PC-3 (cell line): ENCODE measurements around the gene DYRK3. TPM values are rescaled to one million over a fixed set of nuclear protein-coding genes. Genes with fewer than 3 reads are reported as not detected.

Experiments
- ATAC-seq: fragments of 200-7000 bp; cut with Tn5 transposase; 2 replicates; pipeline ENCODE4 v1.9.1; 2020; ENCODE audit warnings: mild to moderate bottlenecking, moderate library complexity
- BruUV-seq: library from RNA; stranded (reverse); fragments of 400-500 nt; replicated peaks from 2 replicates; lab custom pipeline; 2021; lab: Mats Ljungman, UMichigan
- CTCF ChIA-PET: fragments of 300-600 bp; sonication (Branson Sonifier 250); formaldehyde crosslinking; loops from one replicate; lab custom pipeline; 2022; ENCODE audit warnings: antibody characterized with exemption; lab: Charles Lee
- POLR2A ChIA-PET: fragments of 300-600 bp; sonication (Branson Sonifier 250); formaldehyde crosslinking; loops from one replicate; lab custom pipeline; 2022; ENCODE audit warnings: antibody characterized with exemption; ENCODE audit not compliant: unreplicated experiment; lab: Charles Lee
- DNase-seq: peaks from one replicate; pipeline ENCODE4 v3.0.0-alpha.2; 2015
- H2AFZ ChIP-seq: fragments of 300-600 bp; sonication (generic); 2 replicates; pipeline ENCODE4 v1.6.0; 2016; ENCODE audit warnings: antibody characterized with exemption, low read length
- H3F3A ChIP-seq: fragments of 300-600 bp; sonication (generic); one replicate; pipeline ENCODE4 v1.6.0; 2017; ENCODE audit warnings: antibody characterized with exemption, low read length, control low read depth, mild to moderate bottlenecking; ENCODE audit not compliant: unreplicated experiment
- H3K27ac ChIP-seq: fragments of 300-600 bp; sonication (generic); 2 replicates; pipeline ENCODE4 v1.5.1; 2016; ENCODE audit warnings: mild to moderate bottlenecking, low read length
- H3K27me3 ChIP-seq: fragments of 300-600 bp; sonication (generic); 2 replicates; pipeline ENCODE4 v1.6.1; 2016; ENCODE audit warnings: low read length, mixed read lengths
- H3K36me3 ChIP-seq: fragments of 300-600 bp; sonication (generic); 2 replicates; pipeline ENCODE4 v1.6.1; 2016; ENCODE audit warnings: low read depth, mixed run types, low read length, mixed read lengths
- H3K4me1 ChIP-seq: fragments of 300-600 bp; sonication (generic); 2 replicates; pipeline ENCODE4 v1.5.1; 2016; ENCODE audit warnings: low read length; ENCODE audit not compliant: insufficient read depth
- H3K4me2 ChIP-seq: fragments of 300-600 bp; sonication (generic); 2 replicates; pipeline ENCODE4 v1.6.0; 2016; ENCODE audit warnings: low read length
- H3K4me3 ChIP-seq: fragments of 300-600 bp; sonication (generic); 2 replicates; pipeline ENCODE4 v1.5.1; 2016; ENCODE audit warnings: mild to moderate bottlenecking, low read length, mixed read lengths
- H3K79me2 ChIP-seq: fragments of 300-600 bp; sonication (generic); 2 replicates; pipeline ENCODE4 v1.6.1; 2017; ENCODE audit warnings: low read length, mixed read lengths
- H3K9ac ChIP-seq: fragments of 300-600 bp; sonication (generic); 2 replicates; pipeline ENCODE4 v1.6.0; 2016; ENCODE audit warnings: mild to moderate bottlenecking, low read length
- H3K9me2 ChIP-seq: fragments of 300-600 bp; sonication (generic); replicated peaks from 2 replicates; pipeline ENCODE4 v1.6.1; 2016; ENCODE audit warnings: mixed run types, low read length, mixed read lengths
- H3K9me3 ChIP-seq: fragments of 300-600 bp; sonication (generic); 2 replicates; pipeline ENCODE4 v1.6.1; 2016; ENCODE audit warnings: low read length, mixed read lengths
- H4K20me1 ChIP-seq: fragments of 300-600 bp; sonication (generic); 2 replicates; pipeline ENCODE4 v1.6.1; 2016; ENCODE audit warnings: low read length, mixed read lengths
- EZH2 ChIP-seq: fragments of 300-600 bp; sonication (generic); IDR thresholded peaks from one replicate; pipeline ENCODE4 v1.6.1; 2017; ENCODE audit warnings: antibody characterized with exemption, mild to moderate bottlenecking, low read length; ENCODE audit not compliant: unreplicated experiment
- EZH2phosphoT487 ChIP-seq: fragments of 300-600 bp; sonication (generic); IDR thresholded peaks from 2 replicates; pipeline ENCODE4 v1.6.1; 2018; ENCODE audit warnings: mild to moderate bottlenecking, antibody characterized with exemption, low read length, borderline replicate concordance
- intact Hi-C: fragments of 100-400 bp; cut with micrococcal nuclease; formaldehyde crosslinking; loops from 2 replicates; pipeline ENCODE4 v1.9.0; 2023
- total RNA-seq: library from RNA; depleted of rRNA; stranded (reverse); fragments of >200 nt; gene quantifications from 2 replicates; pipeline ENCODE4 v1.2.3, GENCODE V29; 2014
- TF ChIP-seq, protein P1 (sequence below): fragments of 300-600 bp; sonication (generic); conservative IDR thresholded peaks from 2 replicates; pipeline ENCODE4 v1.5.1; 2017; ENCODE audit warnings: antibody characterized with exemption, low read depth, mild to moderate bottlenecking, low read length

Gene DYRK3
- total RNA-seq, 1 experiment from 2014 or later = 12.1 TPM

DNA sequence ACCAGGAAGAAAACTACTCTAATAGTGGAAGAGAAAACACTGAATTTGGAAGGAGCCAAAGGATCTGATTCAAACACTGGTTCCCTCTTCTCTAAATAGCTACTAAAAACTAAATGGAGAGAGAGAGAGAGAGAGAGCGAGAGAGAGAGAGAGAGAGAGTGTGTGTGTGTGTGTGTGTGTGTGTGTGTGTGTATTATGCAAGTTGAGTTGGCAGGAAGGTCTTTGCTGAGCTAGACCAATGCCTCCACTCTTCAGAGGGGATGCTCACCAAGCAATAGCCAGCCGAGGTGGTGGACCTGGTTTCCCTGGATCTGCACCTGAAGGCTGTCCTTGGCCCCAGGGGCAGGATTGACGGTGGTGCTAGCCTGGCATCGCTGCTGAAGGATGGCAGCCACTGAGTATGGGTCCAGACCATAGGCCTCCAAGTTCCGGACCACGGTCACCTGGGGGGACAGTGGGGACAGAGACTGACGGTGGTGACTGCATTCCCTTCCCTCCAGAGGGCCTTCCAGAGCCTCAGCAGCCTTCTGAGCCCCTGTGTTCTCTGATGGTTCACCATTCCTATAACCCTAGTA lies 41.9 kb upstream of the DYRK3 start:
- no peak overlapping the region for H3K4me3 ChIP-seq
- no TSS peak for BruUV-seq
- no peaks in the 10 kb centered on the region for H4K20me1 ChIP-seq
- no peaks in the 10 kb centered on the region for H3K9me3 ChIP-seq
- no peak for DNase-seq
- peaks cover 68% of the 10 kb centered on the region for H3K36me3 ChIP-seq
- no peak overlapping the region for H3K27ac ChIP-seq
- H3K9ac ChIP-seq = no peak overlapping the region
- no peaks in the 10 kb centered on the region for H3K9me2 ChIP-seq
- no peaks in the 10 kb centered on the region for H3K27me3 ChIP-seq
- ChIA-PET POLR2A (no interaction called here), CTCF (interaction anchor here (0.6 kb wide), 1 partner anchor 328 kb away, joined by 3 read pairs; no protein-coding TSS in a partner anchor)
- H3K4me1 ChIP-seq = peaks cover 29% of the 10 kb centered on the region
- no peak overlapping the region for H3K4me2 ChIP-seq
- TF ChIP-seq, protein P1, sequence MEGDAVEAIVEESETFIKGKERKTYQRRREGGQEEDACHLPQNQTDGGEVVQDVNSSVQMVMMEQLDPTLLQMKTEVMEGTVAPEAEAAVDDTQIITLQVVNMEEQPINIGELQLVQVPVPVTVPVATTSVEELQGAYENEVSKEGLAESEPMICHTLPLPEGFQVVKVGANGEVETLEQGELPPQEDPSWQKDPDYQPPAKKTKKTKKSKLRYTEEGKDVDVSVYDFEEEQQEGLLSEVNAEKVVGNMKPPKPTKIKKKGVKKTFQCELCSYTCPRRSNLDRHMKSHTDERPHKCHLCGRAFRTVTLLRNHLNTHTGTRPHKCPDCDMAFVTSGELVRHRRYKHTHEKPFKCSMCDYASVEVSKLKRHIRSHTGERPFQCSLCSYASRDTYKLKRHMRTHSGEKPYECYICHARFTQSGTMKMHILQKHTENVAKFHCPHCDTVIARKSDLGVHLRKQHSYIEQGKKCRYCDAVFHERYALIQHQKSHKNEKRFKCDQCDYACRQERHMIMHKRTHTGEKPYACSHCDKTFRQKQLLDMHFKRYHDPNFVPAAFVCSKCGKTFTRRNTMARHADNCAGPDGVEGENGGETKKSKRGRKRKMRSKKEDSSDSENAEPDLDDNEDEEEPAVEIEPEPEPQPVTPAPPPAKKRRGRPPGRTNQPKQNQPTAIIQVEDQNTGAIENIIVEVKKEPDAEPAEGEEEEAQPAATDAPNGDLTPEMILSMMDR = no peak
- TF ChIP-seq EZH2 = no peak
- TF ChIP-seq EZH2phosphoT487 = no peak
- intact Hi-C loops = no loop called here
- peaks cover 21% of the 10 kb centered on the region for H3F3A ChIP-seq
- H2AFZ ChIP-seq = no peak overlapping the region
- H3K79me2 ChIP-seq = no peaks in the 10 kb centered on the region
- ATAC-seq = no peak

GRCh38 chr1:206595581-206596318 lies 39.6 kb upstream of the DYRK3 start:
- H4K20me1 ChIP-seq = no peaks in the 10 kb centered on the region
- H3K9ac ChIP-seq = no peak overlapping the region
- ATAC-seq (no peak), DNase-seq (no peak)
- H2AFZ ChIP-seq = no peak overlapping the region
- CTCF ChIA-PET = no interaction called here
- no peaks in the 10 kb centered on the region for H3K27me3 ChIP-seq
- BruUV-seq = no TSS peak
- POLR2A ChIA-PET = no interaction called here
- no peak overlapping the region for H3K27ac ChIP-seq
- TF ChIP-seq EZH2phosphoT487 = no peak
- TF ChIP-seq, protein P1 = no peak
- TF ChIP-seq EZH2 = no peak
- no peak overlapping the region for H3K4me3 ChIP-seq
- peaks cover 80% of the 10 kb centered on the region for H3K36me3 ChIP-seq
- H3K9me3 ChIP-seq = no peaks in the 10 kb centered on the region
- peaks cover 6% of the 10 kb centered on the region for H3K4me1 ChIP-seq
- H3F3A ChIP-seq = peaks cover 1% of the 10 kb centered on the region
- no peaks in the 10 kb centered on the region for H3K9me2 ChIP-seq
- H3K79me2 ChIP-seq = no peaks in the 10 kb centered on the region
- no peak overlapping the region for H3K4me2 ChIP-seq
- intact Hi-C loops = no loop called here

GRCh38 chr1:206596319-206596666 lies 39.0 kb upstream of the DYRK3 start:
- H4K20me1 ChIP-seq = no peaks in the 10 kb centered on the region
- no peaks in the 10 kb centered on the region for H3K9me2 ChIP-seq
- H3K27me3 ChIP-seq = no peaks in the 10 kb centered on the region
- no peak overlapping the region for H3K4me3 ChIP-seq
- H3K27ac ChIP-seq = no peak overlapping the region
- BruUV-seq = no TSS peak
- H3K36me3 ChIP-seq = peaks cover 74% of the 10 kb centered on the region
- intact Hi-C loops = no loop called here
- TF ChIP-seq EZH2phosphoT487 (no peak), EZH2 (no peak)
- no peak overlapping the region for H3K4me2 ChIP-seq
- H3K4me1 ChIP-seq = 0 out of 2 replicates have a peak, but pooled peaks cover under 1% of the 10 kb centered on the region
- H3K79me2 ChIP-seq = no peaks in the 10 kb centered on the region
- CTCF ChIA-PET = no interaction called here
- H3K9me3 ChIP-seq = no peaks in the 10 kb centered on the region
- DNase-seq = no peak
- no peak overlapping the region for H2AFZ ChIP-seq
- POLR2A ChIA-PET = no interaction called here
- no peak for ATAC-seq
- no peaks in the 10 kb centered on the region for H3F3A ChIP-seq
- no peak overlapping the region for H3K9ac ChIP-seq
